HUDEP-2 (cell line): ENCODE results near the gene WNT1.

Experiments used
- DNase-seq, 76 experiments: peaks; one replicate each; lab custom pipeline; 2025; ENCODE audit not compliant: unreplicated experiment in 76 of 76; lab: John Stamatoyannopoulos, UW

The WNT1 gene

DNA sequence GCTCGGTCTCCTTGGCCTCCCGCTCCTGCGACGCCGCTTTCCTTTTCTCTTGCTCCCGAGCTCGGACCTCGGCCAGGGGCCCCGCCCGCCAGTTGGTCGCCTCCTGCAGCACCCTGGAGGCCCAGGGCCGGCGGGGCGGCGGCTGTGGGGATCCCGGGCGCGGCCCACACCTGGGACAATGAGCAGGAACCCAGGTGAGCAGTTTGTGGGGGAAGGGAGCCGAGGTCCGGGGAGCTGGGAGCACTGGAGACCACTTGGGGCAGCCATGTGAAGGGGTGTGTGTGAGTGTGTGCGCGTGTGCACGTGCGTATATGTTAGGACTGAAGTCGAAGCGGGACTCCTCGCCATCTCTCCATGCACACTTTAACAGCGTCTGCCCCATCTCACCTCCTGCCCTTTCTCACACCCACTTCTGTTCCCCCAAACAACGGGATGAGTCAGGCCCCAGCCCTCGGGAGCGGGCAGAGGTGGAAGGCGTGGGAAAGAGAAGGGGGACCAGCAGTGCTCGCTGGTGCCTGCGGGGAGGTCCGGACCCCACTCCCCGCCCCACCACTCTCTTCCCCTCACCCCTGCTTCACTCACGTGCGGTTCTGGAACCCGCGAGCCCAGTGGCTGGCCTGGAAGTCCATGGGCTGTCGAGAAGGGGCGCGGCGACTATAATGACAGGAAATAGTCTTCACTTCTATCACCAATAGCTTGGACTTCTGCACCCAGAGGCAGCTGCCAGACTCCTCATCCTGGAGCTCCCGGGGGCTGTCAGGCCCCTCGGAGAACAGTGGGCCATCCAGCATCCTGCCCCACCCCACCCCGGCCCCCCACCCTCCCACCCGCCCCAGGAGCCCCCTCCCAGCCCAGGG lies 20.6 kb downstream of the WNT1 start:
- peak in 17 of 76 experiments; percentile 13 to 57 (median 37) for DNase-seq

DNA sequence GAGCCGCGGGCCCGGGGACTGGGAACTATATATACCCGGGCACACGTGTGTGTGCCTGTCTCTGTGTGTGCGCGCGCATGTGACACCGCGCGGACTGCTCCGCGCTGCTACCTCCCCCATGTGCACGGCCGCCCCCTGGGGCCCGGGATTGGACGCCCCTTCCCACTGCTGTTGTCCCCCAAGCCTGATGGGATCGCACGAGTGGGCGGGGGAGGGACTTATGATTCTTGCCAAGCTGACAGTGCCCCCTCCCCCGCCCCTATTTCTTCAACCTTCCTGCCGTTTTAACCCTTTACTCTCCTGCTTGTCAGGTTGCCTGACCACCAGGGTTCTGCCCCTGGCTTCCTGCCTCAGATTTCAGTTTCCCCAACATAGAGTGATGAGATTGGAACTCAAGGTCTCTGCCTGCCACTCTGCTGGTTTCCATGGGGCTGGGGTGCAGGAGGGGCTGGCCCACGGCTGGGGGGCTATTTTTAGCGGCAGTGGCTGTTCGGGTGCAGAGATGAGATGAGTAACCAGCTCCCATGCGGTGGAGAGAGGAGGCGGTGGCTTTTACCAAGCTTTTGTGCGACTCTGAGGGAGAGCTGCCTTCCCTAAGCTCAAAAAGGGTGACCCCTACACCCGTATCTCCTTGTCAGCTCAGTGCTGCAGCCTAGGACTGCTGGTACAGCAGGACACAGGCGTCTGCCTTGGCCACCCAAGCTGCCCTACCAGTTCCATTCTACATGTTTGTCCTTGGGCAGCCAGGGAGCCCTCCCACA lies 21.4 kb downstream of the WNT1 start, which contains the start of gene DDN:
DDN (minus strand) TSS at position 5 of the 761 bp plus-strand sequence. CDS start 88 bp downstream, outside the sequence.
- DNase-seq: peak in 55 of 76 experiments; percentile 8 to 71 (median 43)

DNA sequence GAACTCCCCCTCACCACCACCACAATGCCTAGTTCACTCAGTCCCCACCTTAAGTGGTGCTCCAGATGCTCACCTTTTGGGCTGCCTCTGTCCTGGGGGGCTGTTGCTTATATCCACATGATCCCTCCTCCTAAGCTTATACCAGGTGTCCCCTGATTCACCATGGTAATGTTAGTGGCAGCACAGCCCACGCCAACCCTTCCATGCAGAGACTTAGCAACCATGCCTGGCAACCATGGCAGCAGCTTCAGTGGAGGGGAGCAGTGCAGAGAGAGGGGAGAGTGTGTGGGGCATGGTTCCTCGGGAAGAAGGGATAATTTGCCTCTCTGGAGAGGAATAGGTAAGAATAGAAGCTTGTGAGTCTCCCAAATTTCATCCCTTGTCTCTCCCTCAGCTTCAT lies 22.2 kb downstream of the WNT1 start:
- no peak for DNase-seq

DNA sequence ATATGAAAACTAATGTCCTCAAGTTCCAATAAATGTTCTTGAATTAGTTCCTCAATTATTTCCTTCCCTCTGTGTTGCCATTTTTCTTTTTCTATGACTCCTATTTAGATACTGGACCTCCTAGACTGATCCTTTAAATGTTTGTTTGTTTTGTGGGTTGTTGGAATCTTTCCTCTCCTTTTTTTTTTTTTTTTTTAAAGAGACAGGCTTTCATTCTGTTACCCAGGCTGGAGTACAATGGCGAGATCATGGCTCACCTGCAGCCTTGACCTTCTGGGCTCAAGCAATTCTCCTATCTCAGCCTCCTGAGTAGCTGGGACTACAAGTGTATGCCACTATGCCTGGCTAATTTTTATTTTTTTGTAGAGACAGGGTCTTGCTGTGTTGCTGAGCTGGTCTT lies 30.8 kb downstream of the WNT1 start:
- DNase-seq: no peak

DNA sequence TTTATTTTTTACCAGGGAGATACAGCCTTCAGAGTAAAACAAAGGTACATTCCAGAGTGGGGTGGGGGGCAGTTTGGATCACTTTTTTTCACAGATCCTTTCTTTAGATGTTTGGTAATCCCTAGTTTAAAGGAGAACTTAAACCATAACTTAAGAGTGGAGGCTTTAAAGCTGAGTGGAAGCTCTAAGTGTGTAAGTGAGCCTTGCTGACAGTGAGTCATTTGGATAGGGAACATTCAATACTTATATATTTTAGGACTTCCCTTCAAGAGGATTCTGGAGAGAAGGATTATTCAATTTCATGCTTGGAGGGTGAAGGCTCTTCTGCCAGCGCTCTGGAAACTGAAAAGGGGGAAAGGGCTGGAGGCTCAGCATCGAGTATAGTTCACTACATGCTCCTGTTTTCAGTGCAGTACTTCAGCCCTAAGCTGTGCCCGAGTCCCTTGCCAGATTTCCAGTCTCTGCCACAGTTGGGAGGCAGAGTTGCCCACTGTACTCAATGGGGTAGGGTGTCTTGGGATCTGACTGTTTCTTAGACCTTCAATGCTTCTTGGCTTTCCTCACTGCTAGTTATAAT lies 32.1 kb downstream of the WNT1 start:
- no peak for DNase-seq

DNA sequence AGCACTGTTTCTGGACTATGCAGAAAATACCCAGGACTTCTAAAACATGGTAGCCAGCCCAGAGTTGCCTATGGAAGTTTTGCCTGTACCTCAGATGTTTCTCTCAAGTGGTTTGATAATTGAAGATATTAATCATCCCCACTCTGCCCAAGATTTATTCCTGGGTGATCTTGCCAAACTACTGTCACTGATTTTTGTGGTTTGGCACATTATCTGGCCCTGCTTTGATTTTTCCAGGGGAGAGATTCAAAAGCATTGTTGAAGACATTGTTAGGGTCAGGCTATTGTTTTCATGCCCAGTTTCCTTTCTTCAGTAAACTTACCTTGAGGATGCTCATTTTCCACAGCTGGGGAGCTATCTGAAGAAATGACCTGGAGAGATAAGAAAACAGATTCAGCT lies 34.6 kb downstream of the WNT1 start:
- peak in 1 of 76 experiments; percentile 3 for DNase-seq

DNA sequence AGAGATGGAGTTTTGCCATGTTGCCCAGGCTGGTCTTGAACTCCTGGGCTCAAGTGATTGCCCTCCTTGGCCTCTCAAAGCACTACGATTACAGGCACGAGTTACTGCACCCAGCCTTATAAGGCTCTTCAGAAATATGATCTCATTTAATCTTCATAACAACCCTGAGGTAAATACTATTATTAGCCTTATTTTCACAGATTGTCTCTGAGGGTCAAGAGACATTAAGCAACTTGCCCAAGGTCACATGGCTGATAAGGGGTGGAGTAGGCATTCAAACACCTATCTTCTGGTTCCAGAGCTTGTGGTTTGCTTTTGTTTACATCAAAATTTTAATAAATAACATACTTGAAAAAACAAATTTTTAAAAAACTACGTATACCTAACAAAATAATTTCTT lies 35.3 kb downstream of the WNT1 start:
- no peak for DNase-seq

DNA sequence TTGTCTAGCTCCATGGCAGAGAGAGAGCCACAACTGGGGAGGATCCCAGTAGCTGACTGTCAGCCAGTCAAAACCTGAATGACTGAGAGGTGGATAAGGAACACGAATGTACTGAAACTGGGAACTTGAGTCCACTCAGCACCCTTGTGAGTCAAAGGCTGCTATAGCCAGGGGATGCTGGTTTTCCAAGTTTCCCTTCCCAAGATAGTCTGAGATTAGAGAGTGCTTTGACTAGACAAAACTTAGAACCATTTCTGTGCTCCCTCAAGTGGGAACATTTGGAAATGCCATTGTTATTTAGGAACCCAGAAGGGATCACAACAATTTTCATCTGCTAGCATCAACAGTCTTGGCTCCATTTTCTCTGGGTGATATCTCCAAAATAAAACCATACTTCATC lies 36.4 kb downstream of the WNT1 start:
- DNase-seq: peak in 2 of 76 experiments; percentile 4 to 8

DNA sequence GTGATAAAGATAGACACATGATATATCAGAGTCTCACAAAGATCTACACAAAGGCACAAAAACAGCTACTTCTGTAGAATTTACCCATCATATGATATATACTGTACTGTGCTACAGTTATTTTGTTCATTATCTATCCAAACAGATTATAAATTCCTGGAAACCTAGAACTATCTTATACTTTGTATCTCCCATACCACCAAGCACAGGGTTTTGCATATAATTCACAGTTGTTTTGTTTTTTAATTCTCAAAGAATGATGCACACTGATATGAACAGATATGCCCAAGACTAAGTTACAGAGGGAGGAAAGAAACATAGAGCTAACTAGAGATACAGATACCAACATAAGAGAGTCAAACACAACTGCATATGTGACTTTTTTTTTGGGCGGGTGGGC lies 37.1 kb downstream of the WNT1 start:
- DNase-seq: peak in 22 of 76 experiments; percentile 4 to 75 (median 40)

DNA sequence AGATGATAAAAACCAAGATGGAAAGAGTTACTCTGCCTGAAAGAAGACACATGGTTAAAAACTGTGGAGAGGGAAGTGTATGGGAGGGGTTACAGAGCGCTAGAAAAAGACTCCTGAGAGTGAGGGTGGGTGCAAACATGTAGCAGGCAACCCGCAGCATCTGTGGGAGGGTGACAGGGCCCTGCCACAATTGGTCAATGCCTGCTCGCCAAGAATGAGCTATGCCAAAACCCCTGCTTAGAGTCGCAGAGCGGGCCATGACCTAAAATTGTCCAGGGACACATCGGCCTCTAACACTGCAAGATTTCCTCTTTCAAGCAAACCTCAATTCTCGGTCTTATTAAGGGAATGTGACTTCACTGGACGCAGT lies 39.8 kb downstream of the WNT1 start:
- peak in 52 of 76 experiments; percentile 14 to 62 (median 37) for DNase-seq

DNA sequence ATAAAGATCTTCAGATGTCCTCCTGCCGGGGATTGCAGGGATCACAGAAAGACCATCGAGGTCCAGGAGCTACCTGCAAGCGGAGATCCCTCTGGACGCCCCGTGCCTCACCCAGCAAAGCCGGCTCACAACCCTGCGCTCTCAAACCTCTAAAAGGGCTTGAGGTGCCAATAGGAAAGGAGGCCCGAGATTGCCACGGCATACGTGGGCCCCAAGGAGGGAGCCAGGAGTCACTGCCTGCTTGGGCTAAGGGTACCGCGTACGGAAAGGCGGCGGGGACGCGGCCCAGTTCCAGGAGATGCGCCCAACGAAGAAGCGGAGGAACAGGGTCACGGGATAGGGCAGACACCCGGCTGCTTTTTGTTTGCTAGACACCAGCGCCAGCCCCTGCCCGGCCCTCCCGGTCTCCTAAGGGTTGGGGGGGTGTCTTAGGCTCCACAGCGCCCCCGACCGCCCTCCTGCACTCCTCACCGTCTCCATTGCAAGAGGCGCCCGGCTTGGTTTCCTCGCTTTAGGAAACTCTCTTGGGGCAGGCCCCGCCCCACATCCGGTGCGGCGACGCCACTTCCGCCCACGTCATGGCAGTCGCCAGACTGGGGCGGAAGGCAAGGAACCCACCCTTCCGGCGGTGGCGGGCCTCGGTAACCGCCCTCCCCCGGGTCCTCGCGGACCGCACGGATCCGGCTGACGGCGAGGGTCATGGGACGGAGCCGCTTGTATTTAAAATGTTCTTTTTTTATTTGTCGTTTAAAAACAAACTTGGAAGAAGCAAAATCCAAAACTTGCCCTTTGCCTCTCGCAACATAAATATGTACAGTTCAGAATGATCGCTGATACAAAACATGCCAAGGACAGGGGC lies 40.4 kb downstream of the WNT1 start, which contains the start of gene PRKAG1:
PRKAG1 (minus strand) TSS at position 516 of the 859 bp plus-strand sequence; CDS start at position 480, 36 bp downstream.
- peak in 75 of 76 experiments; percentile 16 to 95 (median 89) for DNase-seq

DNA sequence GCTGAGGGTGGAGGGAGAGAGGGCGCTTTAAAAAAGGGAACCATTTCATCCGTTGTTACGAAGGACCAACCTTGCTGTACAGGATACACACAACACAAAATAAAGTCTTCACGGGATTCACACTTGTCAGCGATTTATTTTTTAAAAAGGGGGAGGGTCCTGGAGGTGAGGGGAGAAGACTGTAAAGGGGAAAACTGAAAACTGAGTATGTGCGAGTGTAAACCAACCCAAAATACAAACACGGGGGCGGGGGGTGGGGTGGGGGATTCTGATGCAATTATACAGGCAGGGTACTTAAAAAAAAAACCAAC lies 41.0 kb downstream of the WNT1 start:
- DNase-seq: no peak

DNA sequence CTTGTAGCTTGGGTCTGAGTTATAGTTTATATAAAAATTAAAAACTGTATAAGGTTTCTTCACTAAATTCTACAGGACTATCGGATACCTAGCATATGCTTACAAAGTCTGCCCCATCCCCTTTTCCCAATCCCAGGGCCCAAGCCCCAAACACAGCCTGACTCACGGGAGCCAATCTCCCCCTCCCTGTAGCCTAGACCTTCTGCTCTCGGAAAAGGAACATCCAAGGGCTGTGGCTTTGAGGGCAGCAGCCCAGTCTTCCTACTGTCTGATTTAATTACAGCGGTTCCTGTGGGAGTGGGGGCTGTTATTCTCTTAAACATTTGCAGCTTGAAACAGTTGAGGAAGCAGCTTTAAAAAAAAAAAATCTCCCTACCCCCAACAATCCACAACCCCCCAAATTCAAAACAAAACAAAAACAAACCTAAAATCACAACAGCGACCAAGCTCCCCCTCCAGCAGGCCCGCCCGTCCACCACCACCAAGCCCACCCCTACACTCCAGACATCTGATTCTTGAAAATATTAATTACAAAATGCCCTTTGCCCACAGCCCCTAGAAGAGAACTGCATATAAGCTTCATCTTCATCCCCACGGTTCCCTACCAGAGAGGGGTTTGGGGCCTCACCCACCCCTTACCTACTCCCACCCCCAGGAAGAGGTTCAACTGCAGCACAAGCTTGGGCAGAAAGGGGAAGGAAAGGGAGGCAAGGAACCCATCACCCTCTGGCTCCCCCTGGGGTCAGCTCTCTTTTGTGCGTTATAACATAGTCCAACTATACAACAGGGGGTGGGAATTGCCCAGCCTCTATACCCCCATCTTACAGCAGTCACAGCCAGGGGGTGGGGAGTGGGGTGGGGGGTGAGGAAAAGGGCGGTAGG lies 41.6 kb downstream of the WNT1 start:
- DNase-seq: peak in 51 of 76 experiments; percentile 4 to 67 (median 30)

DNA sequence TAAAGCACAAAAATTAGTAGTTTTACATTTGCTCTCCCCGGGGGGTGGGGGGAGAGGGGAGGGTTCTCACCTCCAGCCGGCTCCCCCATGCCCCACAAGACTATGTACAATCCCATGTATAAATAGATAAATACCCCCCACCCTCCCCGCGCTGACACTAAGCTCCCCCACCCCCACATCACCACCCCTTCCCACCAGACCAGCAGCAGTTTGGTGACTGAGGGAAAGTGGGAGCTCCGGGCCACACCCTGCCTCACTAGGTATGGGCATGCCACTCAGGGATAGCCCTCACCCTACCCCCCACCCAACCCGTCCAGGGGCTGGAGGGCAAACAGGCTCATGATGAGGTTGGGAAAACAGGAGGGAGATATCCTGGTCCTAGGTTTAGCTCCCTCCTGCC lies 42.3 kb downstream of the WNT1 start:
- DNase-seq: no peak

DNA sequence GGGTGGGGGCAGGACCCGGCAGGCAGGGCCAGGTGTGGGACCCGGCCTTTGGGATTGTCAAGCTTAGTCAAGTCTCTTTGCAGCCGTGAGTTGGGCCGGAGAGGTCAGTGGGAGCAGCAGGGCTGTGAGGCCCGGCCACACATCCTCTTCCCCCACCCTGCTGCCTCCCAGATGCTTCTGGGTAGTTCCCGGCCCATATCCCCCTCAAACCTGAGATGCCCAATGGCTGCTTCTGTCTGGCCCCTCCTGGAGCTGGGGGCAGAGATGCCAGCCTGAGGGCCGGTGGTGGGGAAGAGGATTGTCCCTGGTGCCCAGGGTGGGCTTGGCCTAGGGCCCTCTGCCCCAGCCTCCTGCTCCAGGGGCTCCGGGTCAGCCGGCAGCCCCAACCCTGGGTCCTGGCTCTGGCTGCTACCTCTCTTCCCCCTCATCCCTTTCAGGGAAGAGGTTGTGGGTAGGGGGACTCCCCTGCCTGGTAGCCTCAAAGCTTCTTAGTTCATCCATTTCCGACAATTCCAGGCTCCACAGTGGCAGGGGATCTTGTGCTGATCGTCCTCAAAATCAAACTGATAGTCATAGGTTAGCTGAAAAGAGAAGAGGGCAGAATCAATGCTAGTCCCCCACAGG lies 43.3 kb downstream of the WNT1 start:
- DNase-seq: no peak

DNA sequence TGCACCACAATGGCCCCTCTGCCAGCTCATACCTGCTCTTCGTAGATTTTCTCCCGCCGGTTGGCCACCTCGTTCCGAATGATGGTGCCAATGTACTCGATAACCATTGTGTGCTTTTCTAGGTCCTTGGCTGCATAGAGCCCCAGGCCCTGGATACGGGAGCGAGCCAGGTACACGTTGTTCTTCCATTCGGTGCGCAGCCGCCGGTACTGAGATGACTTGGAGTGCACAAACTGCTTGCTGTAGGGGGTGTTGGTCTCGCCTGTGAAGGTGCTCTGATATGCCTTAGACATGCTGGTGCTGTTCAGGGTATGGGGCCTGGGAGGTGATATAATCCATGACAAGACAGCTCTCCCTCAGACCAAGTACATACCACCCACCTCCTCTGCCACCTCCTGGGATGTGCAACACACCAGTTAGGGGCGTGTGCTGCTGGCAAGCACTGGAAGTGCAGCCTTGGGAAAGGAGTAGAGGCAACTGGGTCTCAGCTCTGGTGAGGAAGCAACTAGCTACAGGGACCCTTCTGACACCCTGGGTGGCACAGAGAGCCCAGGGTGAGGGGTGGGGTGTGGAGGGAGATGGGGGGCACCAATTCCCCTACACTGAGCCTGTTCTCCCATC lies 44.5 kb downstream of the WNT1 start:
- DNase-seq: no peak

DNA sequence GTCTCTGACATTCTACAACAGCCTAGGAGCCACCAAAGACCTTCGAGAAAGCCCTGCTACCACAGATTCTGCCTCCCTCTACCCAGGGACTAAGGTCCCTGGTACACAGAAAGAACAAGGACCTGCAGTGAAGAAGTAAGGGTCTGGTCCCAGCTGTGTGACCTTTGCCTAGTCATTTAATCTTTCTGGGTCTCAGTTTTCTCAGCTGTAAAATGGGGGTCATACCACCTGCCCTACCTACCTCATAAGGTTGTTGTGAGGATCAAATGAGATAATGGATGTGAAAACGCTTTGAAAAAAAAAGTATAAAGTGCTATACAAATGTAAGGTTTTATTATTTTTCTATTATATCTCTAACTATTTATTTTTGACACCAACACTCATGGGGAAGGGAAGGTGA lies 45.7 kb downstream of the WNT1 start:
- no peak for DNase-seq

DNA sequence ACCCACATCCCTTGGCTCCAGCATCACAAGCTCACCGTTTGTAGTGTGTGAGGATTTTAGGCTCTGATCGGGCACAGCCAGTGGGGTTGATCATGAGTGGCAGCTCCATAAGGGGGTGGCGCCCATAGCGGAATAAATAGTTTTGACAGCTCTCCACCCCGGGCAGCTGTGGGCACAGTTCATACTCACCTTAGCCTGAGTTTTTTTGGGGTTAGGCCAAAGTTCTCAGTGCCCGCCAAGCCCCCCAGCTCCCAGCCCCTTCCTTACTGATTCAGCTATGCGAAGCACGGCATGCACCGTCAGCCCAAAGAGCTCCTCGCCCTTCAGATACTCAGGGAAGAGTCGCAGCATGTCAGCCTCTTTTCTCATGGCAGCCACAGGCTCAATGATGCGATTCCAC lies 46.4 kb downstream of the WNT1 start:
- no peak for DNase-seq

DNA sequence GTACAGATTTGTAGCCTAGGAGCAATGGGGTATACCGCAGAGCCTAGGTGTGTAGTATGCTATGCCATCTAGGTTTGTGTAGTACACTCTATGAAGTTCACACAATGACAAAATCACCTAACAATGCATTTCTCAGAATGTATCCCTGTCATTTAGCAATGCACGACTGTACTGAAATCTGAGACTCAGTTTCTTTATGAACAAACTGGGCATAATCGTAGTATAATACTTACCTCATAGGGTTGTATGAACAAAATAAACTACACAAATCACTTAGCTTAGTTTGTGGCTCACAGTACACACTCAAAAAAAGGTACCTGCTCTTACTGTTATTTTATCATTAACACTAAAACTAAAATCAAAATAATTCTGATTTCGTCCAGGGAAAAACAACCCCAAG lies 47.3 kb downstream of the WNT1 start:
- DNase-seq: no peak
